Measurements from ENCODE around the gene EPS8.

DNA sequence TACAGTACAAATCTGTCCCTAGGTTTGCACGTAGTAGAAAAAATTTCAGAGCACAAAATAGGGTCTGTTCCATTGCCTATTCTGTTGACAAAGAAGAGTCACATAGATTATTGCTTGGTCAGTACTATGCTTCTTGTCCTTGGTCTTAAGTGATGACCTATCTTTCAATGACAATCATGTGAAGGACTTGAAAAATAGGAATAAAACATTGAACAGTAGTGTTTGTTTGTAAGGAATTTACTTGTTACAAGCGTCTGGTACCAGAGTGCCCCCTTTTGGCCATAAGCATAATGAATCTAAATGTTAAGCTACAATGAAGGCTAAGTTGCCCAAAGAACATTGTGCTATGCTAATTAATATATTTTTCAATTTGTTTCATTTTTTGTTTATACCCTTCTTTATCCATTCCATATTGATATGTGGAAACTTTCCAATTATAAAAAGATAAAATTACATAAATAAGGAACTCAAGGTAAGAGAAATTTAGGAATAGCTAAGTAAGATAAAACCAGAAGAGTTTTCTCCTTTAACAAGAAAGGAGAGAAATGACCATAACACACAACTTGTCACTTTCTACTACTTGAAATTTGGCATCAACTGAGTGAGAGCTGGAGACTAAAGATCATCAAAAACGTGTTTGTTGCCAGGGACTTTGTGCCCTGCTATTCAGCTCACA is 204.7 kb downstream of the EPS8 start:
- TF ChIP-seq, protein P1, sequence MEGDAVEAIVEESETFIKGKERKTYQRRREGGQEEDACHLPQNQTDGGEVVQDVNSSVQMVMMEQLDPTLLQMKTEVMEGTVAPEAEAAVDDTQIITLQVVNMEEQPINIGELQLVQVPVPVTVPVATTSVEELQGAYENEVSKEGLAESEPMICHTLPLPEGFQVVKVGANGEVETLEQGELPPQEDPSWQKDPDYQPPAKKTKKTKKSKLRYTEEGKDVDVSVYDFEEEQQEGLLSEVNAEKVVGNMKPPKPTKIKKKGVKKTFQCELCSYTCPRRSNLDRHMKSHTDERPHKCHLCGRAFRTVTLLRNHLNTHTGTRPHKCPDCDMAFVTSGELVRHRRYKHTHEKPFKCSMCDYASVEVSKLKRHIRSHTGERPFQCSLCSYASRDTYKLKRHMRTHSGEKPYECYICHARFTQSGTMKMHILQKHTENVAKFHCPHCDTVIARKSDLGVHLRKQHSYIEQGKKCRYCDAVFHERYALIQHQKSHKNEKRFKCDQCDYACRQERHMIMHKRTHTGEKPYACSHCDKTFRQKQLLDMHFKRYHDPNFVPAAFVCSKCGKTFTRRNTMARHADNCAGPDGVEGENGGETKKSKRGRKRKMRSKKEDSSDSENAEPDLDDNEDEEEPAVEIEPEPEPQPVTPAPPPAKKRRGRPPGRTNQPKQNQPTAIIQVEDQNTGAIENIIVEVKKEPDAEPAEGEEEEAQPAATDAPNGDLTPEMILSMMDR (IDR thresholded peaks at IDR 0.05) = peak; percentile 86
- no peak for TF ChIP-seq EZH2 (IDR thresholded peaks at IDR 0.05; ENCODE audit: borderline replicate concordance, insufficient read depth, low read depth, low read length, poor library complexity, severe bottlenecking)
